Activated CD4-positive, alpha-beta memory T cell treated with anti-CD3 and anti-CD28 coated beads, Interleukin-2, amount 10 ng/mL, durations not matched to agents 7 days and 5 days (primary cell): ENCODE data around the gene TRERF1. TPM values are rescaled to one million over a fixed set of nuclear protein-coding genes. Genes with fewer than 3 reads are reported as not detected.

Experiments
- CTCF ChIA-PET: fragments of 350-600 bp; sonication (Branson Sonifier 250); formaldehyde crosslinking; loops from one replicate; lab custom pipeline; 2021; ENCODE audit warnings: antibody characterized with exemption, inconsistent platforms; lab: Charles Lee
- POLR2A ChIA-PET: fragments of 350-600 bp; sonication (Branson Sonifier 250); formaldehyde crosslinking; loops from one replicate; lab custom pipeline; 2021; ENCODE audit warnings: antibody characterized with exemption; lab: Charles Lee
- DNase-seq: peaks from one replicate; pipeline ENCODE4 v3.0.0-alpha.2; 2020
- H3K27ac Mint-ChIP-seq: one replicate; pipeline ENCODE4 v1.8.0; 2021; ENCODE audit warnings: mild to moderate bottlenecking, mixed read lengths
- H3K27me3 Mint-ChIP-seq: one replicate; pipeline ENCODE4 v1.8.0; 2021; ENCODE audit warnings: mixed read lengths
- H3K36me3 Mint-ChIP-seq: one replicate; pipeline ENCODE4 v1.8.0; 2021; ENCODE audit warnings: low read depth, mixed read lengths
- H3K4me1 Mint-ChIP-seq: one replicate; pipeline ENCODE4 v1.8.0; 2021; ENCODE audit warnings: mixed read lengths
- H3K4me3 Mint-ChIP-seq: one replicate; pipeline ENCODE4 v1.8.0; 2021; ENCODE audit warnings: mild to moderate bottlenecking, mixed read lengths
- H3K9me3 Mint-ChIP-seq: one replicate; pipeline ENCODE4 v1.8.0; 2021; ENCODE audit warnings: mixed read lengths
- total RNA-seq, 2 experiments: library from RNA; stranded (reverse); gene quantifications; one replicate each; pipeline ENCODE4 v1.2.3, GENCODE V29; 2021

TRERF1 gene
- total RNA-seq, 2 experiments from 2014 or later: 17.4 to 18.2 TPM

DNA sequence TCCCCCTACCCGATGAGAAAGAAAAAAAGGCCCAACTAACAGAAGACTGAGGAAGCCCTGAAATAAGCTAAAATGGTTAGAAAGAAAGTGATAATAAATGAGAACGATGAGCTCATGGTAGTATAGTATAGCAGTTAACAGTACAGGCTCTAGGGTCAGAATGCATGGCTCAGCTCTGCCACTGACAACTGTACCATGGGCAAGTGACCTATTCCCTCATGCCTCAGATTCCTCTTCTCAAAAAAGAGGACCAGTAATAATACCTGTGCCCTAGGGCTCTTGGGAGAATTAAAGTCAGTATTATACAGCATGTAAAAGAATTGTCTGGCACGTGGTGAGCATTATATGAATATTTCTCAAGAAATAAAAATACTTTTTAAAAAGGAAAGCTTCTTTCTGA, 19.8 kb downstream of the TRERF1 start:
- POLR2A ChIA-PET: interaction anchor here (1.1 to 1.3 kb wide), 2 partner anchors 8 to 17 kb away, joined by 3 to 5 read pairs; no protein-coding TSS in a partner anchor

DNA sequence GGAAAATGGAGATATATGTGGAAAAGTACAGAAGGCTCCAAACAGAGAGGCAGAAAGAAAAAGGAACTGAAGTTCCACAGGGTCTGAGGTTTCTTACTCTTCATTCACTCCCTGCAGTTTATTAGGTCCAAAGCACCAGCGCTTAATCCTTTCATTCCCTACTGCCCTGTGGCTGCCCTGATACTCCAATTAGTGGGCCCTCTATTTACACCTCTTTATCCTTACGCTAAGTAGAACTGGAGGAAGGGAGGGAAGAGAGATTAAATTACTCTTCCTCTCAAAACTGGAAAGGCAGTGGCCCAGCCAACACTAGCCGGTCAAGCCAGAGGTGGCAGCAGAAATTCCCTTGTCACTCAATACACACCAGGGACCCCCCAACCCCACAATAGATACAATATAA, 20.4 kb downstream of the TRERF1 start:
- Mint-ChIP-seq H3K4me3 (no peak overlapping the region), H3K9me3 (peaks cover 13% of the 10 kb centered on the region), H3K27ac (no peak overlapping the region), H3K4me1 (peaks cover 31% of the 10 kb centered on the region), H3K27me3 (no peaks in the 10 kb centered on the region), H3K36me3 (peaks cover 46% of the 10 kb centered on the region)
- ChIA-PET CTCF (interaction anchor here (0.5 to 1.2 kb wide), 3 partner anchors 12 to 915 kb away, joined by 3 to 4 read pairs (median 4); no protein-coding TSS in a partner anchor), POLR2A (interaction anchor here (1.1 kb wide), 1 partner anchor 8 kb away, joined by 5 read pairs; no protein-coding TSS in a partner anchor)
- DNase-seq: no peak

More for the DNA sequence above, 19.8 kb downstream of the TRERF1 start:
- Mint-ChIP-seq H3K27me3 (no peaks in the 10 kb centered on the region), H3K9me3 (peaks cover 13% of the 10 kb centered on the region), H3K36me3 (peaks cover 46% of the 10 kb centered on the region), H3K4me1 (peaks cover 29% of the 10 kb centered on the region), H3K27ac (no peak overlapping the region), H3K4me3 (no peak overlapping the region)
- CTCF ChIA-PET: interaction anchor here (0.5 to 0.7 kb wide), 2 partner anchors 116 to 915 kb away, joined by 3 to 4 read pairs; no protein-coding TSS in a partner anchor
- DNase-seq: no peak

DNA sequence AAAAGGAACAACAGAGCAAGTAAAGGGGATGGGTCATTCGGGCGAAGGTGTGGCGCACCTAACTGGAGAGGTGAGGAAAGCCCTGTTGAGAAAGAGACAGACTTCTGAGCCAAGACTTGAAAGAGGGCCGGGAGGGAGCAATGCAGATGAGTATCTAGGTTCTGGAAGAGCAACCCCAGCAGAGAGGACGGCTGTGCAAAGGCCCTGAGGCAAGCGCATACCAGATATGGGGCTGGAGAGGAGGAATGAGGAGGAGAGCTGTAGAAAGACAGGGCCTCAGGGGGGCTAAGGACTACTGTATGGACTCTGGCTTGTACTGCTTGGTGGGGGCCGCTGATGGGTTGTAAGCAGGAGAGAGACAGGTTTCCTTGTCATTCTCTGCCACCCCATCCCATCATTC, 21.9 kb downstream of the TRERF1 start:
- no peaks in the 10 kb centered on the region for H3K27me3 Mint-ChIP-seq
- peaks cover 47% of the 10 kb centered on the region for H3K36me3 Mint-ChIP-seq
- ChIA-PET POLR2A (interaction anchor here (0.6 to 2.8 kb wide), 3 partner anchors 11 to 79 kb away, joined by 3 to 12 read pairs (median 3); no protein-coding TSS in a partner anchor), CTCF (interaction anchor here (1.4 kb wide), 1 partner anchor 103 kb away, joined by 4 read pairs; no protein-coding TSS in a partner anchor)
- no peak overlapping the region for H3K4me3 Mint-ChIP-seq
- H3K27ac Mint-ChIP-seq: no peak overlapping the region
- no peak for DNase-seq
- peaks cover 42% of the 10 kb centered on the region for H3K4me1 Mint-ChIP-seq
- H3K9me3 Mint-ChIP-seq: peaks cover 10% of the 10 kb centered on the region

DNA sequence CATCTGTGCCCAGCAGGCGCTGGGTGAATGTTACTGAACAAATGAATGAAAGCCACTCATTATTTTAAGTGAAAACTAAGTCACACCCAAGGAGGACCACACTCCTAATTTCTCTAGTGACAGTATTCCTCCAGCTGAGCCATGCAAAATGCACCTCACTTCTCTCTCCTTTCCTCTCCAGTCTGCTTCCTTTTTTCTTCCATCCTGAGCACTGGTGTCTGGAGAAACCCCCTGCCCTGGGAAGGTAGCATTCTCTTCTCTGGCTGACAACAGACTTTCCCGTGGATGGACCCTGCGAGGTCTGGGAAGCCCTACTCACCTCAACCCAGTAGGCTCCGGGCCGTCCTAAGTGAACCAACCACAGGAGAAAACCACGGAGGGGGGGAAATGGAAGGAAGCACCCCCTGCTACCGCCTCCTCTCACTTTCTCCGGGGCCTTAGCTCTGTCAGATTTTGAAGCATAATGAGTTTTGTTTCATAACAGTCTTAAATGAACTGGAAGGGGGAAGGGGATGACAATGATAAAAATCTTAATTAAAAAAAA, 22.6 kb downstream of the TRERF1 start:
- Mint-ChIP-seq H3K9me3 (peaks cover 7% of the 10 kb centered on the region), H3K36me3 (peaks cover 44% of the 10 kb centered on the region), H3K27ac (peak overlapping the region; percentile 60), H3K4me3 (no peak overlapping the region), H3K27me3 (no peaks in the 10 kb centered on the region), H3K4me1 (peaks cover 46% of the 10 kb centered on the region)
- POLR2A ChIA-PET: interaction anchor here (0.6 to 2.8 kb wide), 5 partner anchors 12 to 51 kb away, joined by 3 to 12 read pairs (median 5); no protein-coding TSS in a partner anchor
- no peak for DNase-seq
- CTCF ChIA-PET: interaction anchor here (1.4 to 2.0 kb wide), 3 partner anchors 20 to 119 kb away, joined by 4 to 10 read pairs (median 6); no protein-coding TSS in a partner anchor

DNA sequence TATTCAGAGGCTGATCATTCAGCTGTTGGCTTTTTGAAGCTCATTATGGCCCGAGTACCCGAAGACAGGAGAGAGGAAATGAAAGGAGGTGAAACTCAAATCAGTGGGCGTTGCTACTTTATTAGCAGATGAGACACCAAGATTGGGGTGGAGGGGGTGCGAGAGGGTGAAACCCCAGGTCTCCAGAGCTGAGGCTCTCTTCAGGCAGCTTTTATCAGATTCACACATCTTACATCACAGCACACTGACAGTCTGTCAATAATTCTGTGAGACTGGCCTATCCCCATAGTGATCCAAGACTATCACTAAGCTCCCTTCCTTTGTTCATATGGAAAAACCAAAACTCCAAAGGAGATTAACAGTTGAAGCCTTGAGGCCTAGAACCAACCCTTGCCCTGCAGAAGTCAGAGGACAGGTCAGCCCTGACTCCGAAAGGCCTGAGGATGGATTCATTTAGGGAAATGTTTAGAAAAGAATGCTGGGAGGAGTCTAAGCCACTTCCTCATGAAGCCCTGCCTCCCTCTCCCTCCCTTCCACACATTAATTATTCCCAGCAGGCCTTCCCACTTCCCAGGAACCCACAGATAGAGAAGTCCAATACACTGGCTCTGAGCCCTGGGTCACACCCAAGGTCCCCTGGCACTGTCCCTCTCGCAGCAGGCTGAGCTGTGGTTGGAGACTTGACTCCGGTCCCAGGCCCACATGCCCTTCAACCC, 23.2 kb downstream of the TRERF1 start:
- Mint-ChIP-seq H3K27ac (peak overlapping the region; percentile 47), H3K36me3 (peaks cover 40% of the 10 kb centered on the region), H3K4me1 (peaks cover 51% of the 10 kb centered on the region), H3K27me3 (no peaks in the 10 kb centered on the region), H3K9me3 (peaks cover 2% of the 10 kb centered on the region), H3K4me3 (peak overlapping the region; percentile 0)
- peak; percentile 49 for DNase-seq
- CTCF ChIA-PET: interaction anchor here (1.2 to 2.0 kb wide), 4 partner anchors 9 to 119 kb away, joined by 3 to 10 read pairs (median 5); no protein-coding TSS in a partner anchor
- POLR2A ChIA-PET: interaction anchor here (0.6 to 2.8 kb wide), 10 partner anchors 9 to 75 kb away, joined by 3 to 12 read pairs (median 4); partner anchors contain the start of gene TRERF1

DNA sequence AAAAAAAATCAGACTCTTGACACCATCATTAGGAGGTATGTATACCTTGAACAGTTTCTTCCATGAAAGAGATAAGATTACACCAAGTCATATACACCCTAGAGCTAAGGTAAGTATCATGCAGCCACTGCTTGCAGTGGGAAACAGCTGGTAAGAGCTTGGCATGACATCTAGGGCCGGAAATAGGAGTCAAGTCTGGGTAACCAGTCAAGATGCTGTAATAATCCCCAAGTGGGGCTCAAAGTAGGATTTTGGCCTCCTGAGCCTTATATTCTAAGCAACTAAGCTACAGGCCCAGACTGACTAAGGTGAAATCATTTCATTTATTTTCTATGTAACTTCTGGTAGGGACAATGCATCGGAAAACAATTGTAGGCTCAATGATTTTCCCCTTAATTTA, 23.9 kb downstream of the TRERF1 start:
- H3K4me1 Mint-ChIP-seq: peaks cover 57% of the 10 kb centered on the region
- peaks cover 34% of the 10 kb centered on the region for H3K36me3 Mint-ChIP-seq
- no peaks in the 10 kb centered on the region for H3K9me3 Mint-ChIP-seq
- H3K4me3 Mint-ChIP-seq: no peak overlapping the region
- peak overlapping the region; percentile 47 for H3K27ac Mint-ChIP-seq
- DNase-seq: no peak
- ChIA-PET CTCF (interaction anchor here (1.2 to 2.0 kb wide), 4 partner anchors 8 to 120 kb away, joined by 3 to 10 read pairs (median 4); no protein-coding TSS in a partner anchor), POLR2A (interaction anchor here (0.6 to 2.8 kb wide), 10 partner anchors 8 to 74 kb away, joined by 3 to 12 read pairs (median 4); partner anchors contain the start of gene TRERF1)
- H3K27me3 Mint-ChIP-seq: no peaks in the 10 kb centered on the region

DNA sequence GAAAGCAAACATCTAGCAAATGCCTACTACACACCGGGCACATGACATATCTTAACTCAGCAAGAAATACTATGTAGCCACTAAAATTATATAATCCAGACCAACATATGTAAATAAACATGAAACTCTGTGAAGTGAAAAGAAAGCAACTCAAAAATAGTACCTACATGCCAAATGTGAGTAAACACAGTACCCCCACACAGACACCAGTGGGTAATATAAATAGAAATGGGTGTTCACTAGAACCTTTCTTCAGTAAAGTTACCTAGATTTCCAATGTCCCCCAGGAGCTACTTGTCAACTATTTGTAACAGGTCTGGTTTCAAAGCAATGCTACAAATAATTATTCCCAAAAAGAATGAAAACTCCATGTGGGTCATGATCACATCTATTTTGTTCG, 25.5 kb downstream of the TRERF1 start:
- no peaks in the 10 kb centered on the region for H3K27me3 Mint-ChIP-seq
- H3K27ac Mint-ChIP-seq: no peak overlapping the region
- ChIA-PET CTCF (no interaction called here), POLR2A (no interaction called here)
- H3K4me1 Mint-ChIP-seq: peaks cover 61% of the 10 kb centered on the region
- peaks cover 32% of the 10 kb centered on the region for H3K36me3 Mint-ChIP-seq
- H3K4me3 Mint-ChIP-seq: no peak overlapping the region
- no peak for DNase-seq
- H3K9me3 Mint-ChIP-seq: no peaks in the 10 kb centered on the region

DNA sequence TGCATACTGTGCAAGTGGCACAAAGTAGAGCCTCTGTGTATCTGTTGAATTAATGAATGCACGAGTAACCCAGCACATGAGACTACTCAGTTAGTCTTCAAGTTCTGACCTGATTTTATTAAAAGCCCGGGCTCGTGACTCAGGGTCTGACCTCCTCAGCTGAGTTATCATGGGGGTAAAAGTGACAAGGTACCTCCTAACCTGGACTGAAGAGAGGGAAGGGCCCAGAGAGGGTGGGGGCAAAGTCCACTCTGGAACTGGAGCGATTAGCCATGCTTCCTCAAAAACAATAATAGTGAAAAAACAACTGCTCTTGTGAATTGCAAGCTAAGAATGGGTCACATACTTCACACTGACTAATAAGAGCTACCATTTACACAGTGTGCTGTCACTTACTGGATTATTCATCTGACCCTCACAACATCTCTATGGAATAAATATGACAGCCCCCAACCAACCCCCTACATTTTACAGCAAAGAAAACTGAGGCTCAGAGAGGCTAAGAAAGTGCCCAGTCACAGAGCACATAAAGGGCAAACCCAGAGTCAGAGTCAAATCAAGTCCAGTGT, 26.7 kb downstream of the TRERF1 start:
- H3K9me3 Mint-ChIP-seq: no peaks in the 10 kb centered on the region
- CTCF ChIA-PET: interaction anchor here (0.6 to 2.8 kb wide), 6 partner anchors 15 to 140 kb away, joined by 3 to 14 read pairs (median 4); no protein-coding TSS in a partner anchor
- peaks cover 61% of the 10 kb centered on the region for H3K4me1 Mint-ChIP-seq
- no peak overlapping the region for H3K4me3 Mint-ChIP-seq
- H3K36me3 Mint-ChIP-seq: peaks cover 35% of the 10 kb centered on the region
- no peak for DNase-seq
- POLR2A ChIA-PET: interaction anchor here (1.0 to 3.3 kb wide), 5 partner anchors 9 to 38 kb away, joined by 3 to 22 read pairs (median 6); no protein-coding TSS in a partner anchor
- H3K27ac Mint-ChIP-seq: no peak overlapping the region
- peaks cover 2% of the 10 kb centered on the region for H3K27me3 Mint-ChIP-seq

DNA sequence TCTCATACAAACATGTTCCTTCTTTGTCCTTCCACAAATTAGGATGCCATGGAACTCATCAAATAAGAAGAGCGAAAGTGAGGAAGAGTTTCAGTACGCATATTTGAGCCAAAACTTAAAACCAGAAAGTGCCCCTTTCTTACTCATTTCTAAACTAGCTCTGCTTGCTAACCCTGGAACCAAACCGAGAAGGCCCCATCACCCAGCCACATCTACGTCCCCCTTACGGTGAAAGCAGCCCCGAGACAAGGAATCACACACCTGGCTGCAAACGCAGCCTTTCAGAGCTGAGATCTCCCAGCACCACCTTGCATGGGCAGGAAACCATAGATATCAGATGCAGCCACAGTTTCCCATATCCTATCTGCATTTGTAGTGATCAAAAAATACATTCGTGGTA, 28.5 kb downstream of the TRERF1 start:
- peaks cover 28% of the 10 kb centered on the region for H3K36me3 Mint-ChIP-seq
- H3K4me3 Mint-ChIP-seq: peak overlapping the region; percentile 43
- CTCF ChIA-PET: interaction anchor here (1.1 to 2.8 kb wide), 6 partner anchors 18 to 209 kb away, joined by 3 to 14 read pairs (median 4); no protein-coding TSS in a partner anchor
- POLR2A ChIA-PET: interaction anchor here (0.8 to 3.3 kb wide), 9 partner anchors 8 to 106 kb away, joined by 3 to 22 read pairs (median 5); partner anchors contain the start of gene TRERF1
- peak overlapping the region; percentile 50 for H3K27ac Mint-ChIP-seq
- DNase-seq: peak; percentile 47
- H3K27me3 Mint-ChIP-seq: peaks cover 2% of the 10 kb centered on the region
- peaks cover 58% of the 10 kb centered on the region for H3K4me1 Mint-ChIP-seq
- H3K9me3 Mint-ChIP-seq: no peaks in the 10 kb centered on the region

DNA sequence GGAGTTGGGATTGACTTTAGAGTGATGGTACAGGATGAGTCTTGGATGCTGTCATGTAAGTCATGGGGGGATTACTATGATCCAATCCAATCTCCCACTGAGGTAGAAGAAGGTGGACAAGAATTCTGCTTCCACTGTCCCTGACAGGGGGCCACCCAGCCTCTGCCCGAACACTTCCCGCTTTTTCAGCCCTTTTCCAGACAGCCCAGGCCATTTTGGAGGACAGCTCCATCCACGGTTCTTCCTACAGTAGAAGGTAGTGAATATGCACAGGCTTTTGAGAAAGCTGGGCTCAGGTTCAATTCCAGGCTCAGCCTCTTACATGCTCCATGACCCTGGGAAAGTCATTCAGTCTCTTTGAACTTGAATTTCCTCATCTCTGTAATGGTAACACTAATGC, 31.0 kb downstream of the TRERF1 start:
- Mint-ChIP-seq H3K36me3 (peaks cover 20% of the 10 kb centered on the region), H3K4me1 (peaks cover 66% of the 10 kb centered on the region), H3K9me3 (no peaks in the 10 kb centered on the region), H3K4me3 (no peak overlapping the region), H3K27me3 (peaks cover 2% of the 10 kb centered on the region), H3K27ac (no peak overlapping the region)
- ChIA-PET POLR2A (interaction anchor here (1.3 to 1.5 kb wide), 2 partner anchors 31 to 32 kb away, joined by 3 to 5 read pairs; no protein-coding TSS in a partner anchor), CTCF (interaction anchor here (1.3 to 1.9 kb wide), 2 partner anchors 30 to 159 kb away, joined by 3 to 4 read pairs; no protein-coding TSS in a partner anchor)
- no peak for DNase-seq

DNA sequence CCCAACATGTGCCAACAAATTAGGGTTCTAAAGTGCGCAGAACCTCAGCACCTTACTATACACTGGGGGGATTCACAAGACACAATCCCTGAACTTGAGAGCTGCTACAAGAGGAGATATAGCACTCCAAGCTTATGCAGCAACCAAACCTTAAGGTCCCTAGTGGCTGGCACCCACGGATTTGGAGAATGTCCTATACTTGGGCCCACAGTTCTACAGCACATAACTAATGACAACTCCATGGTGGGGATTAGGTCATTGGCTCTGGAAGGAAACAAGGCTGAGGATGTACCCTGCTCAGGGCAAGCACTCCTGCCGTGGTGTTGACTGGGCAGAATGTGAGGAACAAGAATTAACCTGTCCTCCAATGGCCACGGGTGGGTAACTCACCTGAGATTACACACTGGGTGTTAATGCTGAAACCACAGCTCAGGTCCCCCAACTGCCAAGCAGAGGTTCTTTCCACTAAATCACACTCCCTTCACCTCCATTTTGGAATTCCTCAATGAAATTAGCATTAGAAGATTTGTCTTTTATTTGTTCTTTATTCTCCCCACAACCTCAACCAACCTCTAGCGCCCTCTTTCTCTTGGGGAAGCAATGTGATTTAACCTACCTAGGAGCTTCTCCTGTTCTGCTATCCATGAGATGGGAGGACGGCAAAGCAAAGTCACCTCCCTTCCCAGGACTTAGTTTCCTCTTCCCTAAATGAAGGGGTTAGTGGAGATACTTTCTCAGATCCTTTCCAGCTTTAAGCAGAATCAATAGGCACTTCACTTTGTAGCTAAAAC, 32.0 kb downstream of the TRERF1 start:
- POLR2A ChIA-PET: interaction anchor here (1.0 to 2.2 kb wide), 7 partner anchors 8 to 79 kb away, joined by 3 to 8 read pairs (median 3); no protein-coding TSS in a partner anchor
- no peak overlapping the region for H3K4me3 Mint-ChIP-seq

More for the DNA sequence above, 32.0 kb downstream of the TRERF1 start:
- Mint-ChIP-seq H3K4me1 (peaks cover 65% of the 10 kb centered on the region), H3K27ac (no peak overlapping the region), H3K27me3 (peaks cover 2% of the 10 kb centered on the region), H3K36me3 (peaks cover 18% of the 10 kb centered on the region), H3K9me3 (no peaks in the 10 kb centered on the region)
- CTCF ChIA-PET: interaction anchor here (0.8 to 1.9 kb wide), 5 partner anchors 8 to 158 kb away, joined by 3 to 9 read pairs (median 4); no protein-coding TSS in a partner anchor
- DNase-seq: no peak
